Measurements from ENCODE around the gene ABCC2.
"Not testable (repeated sequence)": the region's sequence is repeated elsewhere in the genome, so short reads cannot be mapped to it uniquely, and the experiment has no call there.

Gene ABCC2

GRCh38 chr10:99852481-99853213 lies 70.2 kb downstream of the ABCC2 start:
- no peak for DNase-seq (ENCODE audit: low read depth in 3 of 3)

- DNase-seq (ENCODE audit: low read depth in 3 of 3): no peak
These were observed 71.2 kb downstream of the ABCC2 start for GRCh38 chr10:99853655-99854054.

- DNase-seq (ENCODE audit: low read depth in 3 of 3): no peak
These were observed 72.4 kb downstream of the ABCC2 start for GRCh38 chr10:99854860-99855259.

GRCh38 chr10:99855479-99856071 lies 73.1 kb downstream of the ABCC2 start:
- DNase-seq (ENCODE audit: low read depth in 3 of 3): no peak

GRCh38 chr10:99858849-99859248 lies 76.4 kb downstream of the ABCC2 start:
- no peak for DNase-seq (ENCODE audit: low read depth in 3 of 3)

- DNase-seq (ENCODE audit: low read depth in 3 of 3): no peak
These were observed 77.1 kb downstream of the ABCC2 start for GRCh38 chr10:99859585-99859984.

GRCh38 chr10:99860466-99860865 lies 78.0 kb downstream of the ABCC2 start:
- no peak for DNase-seq (ENCODE audit: low read depth in 3 of 3)

GRCh38 chr10:99863535-99864240 lies 81.2 kb downstream of the ABCC2 start:
- DNase-seq (ENCODE audit: low read depth in 3 of 3): not testable (repeated sequence)

- DNase-seq (ENCODE audit: low read depth in 3 of 3): not testable (repeated sequence)
These were observed 84.8 kb downstream of the ABCC2 start for GRCh38 chr10:99867250-99867649.

GRCh38 chr10:99869581-99870122 lies 87.2 kb downstream of the ABCC2 start:
- no peak for DNase-seq (ENCODE audit: low read depth in 3 of 3)

GRCh38 chr10:99870123-99870730 lies 87.8 kb downstream of the ABCC2 start:
- DNase-seq (ENCODE audit: low read depth in 3 of 3): peak; percentile 17 to 31 (median 19)

GRCh38 chr10:99872367-99873162 lies 90.1 kb downstream of the ABCC2 start:
- DNase-seq (ENCODE audit: low read depth in 3 of 3): no peak

GRCh38 chr10:99873846-99874245 lies 91.4 kb downstream of the ABCC2 start:
- DNase-seq (ENCODE audit: low read depth in 3 of 3): no peak

GRCh38 chr10:99874341-99875085 lies 92.1 kb downstream of the ABCC2 start:
- DNase-seq (ENCODE audit: low read depth in 3 of 3): no peak

GRCh38 chr10:99875473-99875872 lies 93.0 kb downstream of the ABCC2 start:
- no peak for DNase-seq (ENCODE audit: low read depth in 3 of 3)

GRCh38 chr10:99880080-99880835 lies 97.8 kb downstream of the ABCC2 start:
- DNase-seq (ENCODE audit: low read depth in 3 of 3): no peak

- DNase-seq (ENCODE audit: low read depth in 3 of 3): no peak
These were observed 98.9 kb downstream of the ABCC2 start for GRCh38 chr10:99881371-99881770.

- DNase-seq (ENCODE audit: low read depth in 3 of 3): no peak
These were observed 101.1 kb downstream of the ABCC2 start for GRCh38 chr10:99883523-99883922.

- DNase-seq (ENCODE audit: low read depth in 3 of 3): no peak
These were observed 106.2 kb downstream of the ABCC2 start for GRCh38 chr10:99888622-99889021.

GRCh38 chr10:99894613-99895012 lies 112.2 kb downstream of the ABCC2 start:
- no peak for DNase-seq (ENCODE audit: low read depth in 3 of 3)

Measured in stimulated activated CD4-positive, alpha-beta T cell treated with anti-CD3 and anti-CD28 coated beads, TNF-alpha, amount 100 ng/mL, for 48 hours (primary cell).